ENCODE results near the gene TRIM7.
A peak's percentile ranks its signal among the peaks of the same experiment; 100 is the strongest.

DNA sequence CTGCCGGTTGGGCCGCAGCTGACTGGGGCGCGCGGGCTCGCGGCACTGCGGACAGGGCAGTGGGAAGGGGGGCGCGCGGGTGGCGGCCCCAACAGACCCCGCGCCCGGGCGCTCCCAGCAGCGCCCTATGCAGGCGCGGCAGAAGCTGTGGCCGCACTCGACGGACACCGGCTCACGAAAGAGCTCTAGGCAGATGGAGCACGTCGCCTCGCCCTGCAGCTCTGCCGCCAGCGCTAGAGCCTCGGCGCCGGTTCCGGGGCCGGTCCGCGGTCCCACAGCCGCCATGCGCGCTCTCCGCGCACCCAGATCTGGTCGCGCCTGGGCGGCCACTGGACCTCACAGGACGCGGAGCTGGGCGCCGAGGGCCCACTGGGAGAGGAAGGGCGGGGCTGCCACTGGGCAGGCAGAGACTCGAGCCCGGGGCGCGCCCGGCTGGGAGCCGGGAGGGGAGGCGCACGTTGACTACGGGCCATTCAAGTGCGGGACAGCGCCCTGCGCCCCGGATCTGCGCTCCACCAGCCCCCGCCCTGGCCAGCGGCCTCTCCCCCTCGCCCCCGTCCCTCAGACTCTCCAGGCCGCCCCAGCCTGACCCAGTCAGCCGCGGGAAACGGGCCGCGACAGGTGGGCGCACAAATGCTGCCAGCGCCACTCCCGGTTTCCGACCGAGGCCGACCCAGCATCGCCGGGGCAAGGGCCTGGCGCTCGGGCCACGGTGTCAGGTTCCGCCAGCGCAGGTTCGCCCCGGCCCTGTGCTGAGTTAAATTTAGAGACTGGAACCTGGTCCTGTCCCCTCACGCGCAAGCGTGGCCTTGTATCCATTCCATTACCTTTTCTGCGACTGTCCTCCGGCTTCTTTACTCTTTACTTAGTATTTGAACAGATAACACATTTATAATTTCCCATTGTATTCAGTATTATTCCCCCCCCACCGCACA lies at the start of gene TRIM7:
- TF ChIP-seq, protein P1, sequence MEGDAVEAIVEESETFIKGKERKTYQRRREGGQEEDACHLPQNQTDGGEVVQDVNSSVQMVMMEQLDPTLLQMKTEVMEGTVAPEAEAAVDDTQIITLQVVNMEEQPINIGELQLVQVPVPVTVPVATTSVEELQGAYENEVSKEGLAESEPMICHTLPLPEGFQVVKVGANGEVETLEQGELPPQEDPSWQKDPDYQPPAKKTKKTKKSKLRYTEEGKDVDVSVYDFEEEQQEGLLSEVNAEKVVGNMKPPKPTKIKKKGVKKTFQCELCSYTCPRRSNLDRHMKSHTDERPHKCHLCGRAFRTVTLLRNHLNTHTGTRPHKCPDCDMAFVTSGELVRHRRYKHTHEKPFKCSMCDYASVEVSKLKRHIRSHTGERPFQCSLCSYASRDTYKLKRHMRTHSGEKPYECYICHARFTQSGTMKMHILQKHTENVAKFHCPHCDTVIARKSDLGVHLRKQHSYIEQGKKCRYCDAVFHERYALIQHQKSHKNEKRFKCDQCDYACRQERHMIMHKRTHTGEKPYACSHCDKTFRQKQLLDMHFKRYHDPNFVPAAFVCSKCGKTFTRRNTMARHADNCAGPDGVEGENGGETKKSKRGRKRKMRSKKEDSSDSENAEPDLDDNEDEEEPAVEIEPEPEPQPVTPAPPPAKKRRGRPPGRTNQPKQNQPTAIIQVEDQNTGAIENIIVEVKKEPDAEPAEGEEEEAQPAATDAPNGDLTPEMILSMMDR (IDR thresholded peaks at IDR 0.05): no peak
- peak in 1 of 4 donors; percentile 64 for TF ChIP-seq POLR2A (IDR thresholded peaks at IDR 0.05)

Data from esophagus squamous epithelium (tissue), 4 donors.